Measurements from ENCODE around the gene GRM2. TPM values are rescaled to one million over a fixed set of nuclear protein-coding genes. Genes with fewer than 3 reads are reported as not detected.
"Not testable (repeated sequence)": the region's sequence is repeated elsewhere in the genome, so short reads cannot be mapped to it uniquely, and the experiment has no call there.

The GRM2 gene
- total RNA-seq, 1 experiment from 2014 or later, result 0.13 TPM

GRCh38 chr3:51735039-51735438, 28.2 kb downstream of the GRM2 start:
- Histone ChIP-seq H2AFZ (no peak overlapping the region), H3K4me1 (replicated peaks; ENCODE audit: insufficient read depth) (no peaks in the 10 kb centered on the region), H3K4me2 (no peak overlapping the region), H3K4me3 (no peak overlapping the region), H3K36me3 (ENCODE audit: low read depth) (no peaks in the 10 kb centered on the region), H3K27ac (no peak overlapping the region), H3K27me3 (ENCODE audit: insufficient read depth, low read depth) (peaks cover 27% of the 10 kb centered on the region), H3K79me2 (ENCODE audit: low read depth) (no peaks in the 10 kb centered on the region), H3K9me3 (ENCODE audit: insufficient read depth, low read depth) (no peaks in the 10 kb centered on the region), H3F3A (ENCODE audit: insufficient read depth, low read depth) (no peaks in the 10 kb centered on the region), H3K9me2 (ENCODE audit: insufficient read depth) (no peaks in the 10 kb centered on the region), H4K20me1 (ENCODE audit: insufficient read depth) (no peaks in the 10 kb centered on the region)
- BruUV-seq (replicated peaks), result no TSS peak
- ChIA-PET POLR2A (ENCODE audit: unreplicated experiment) (no interaction called here), CTCF (no interaction called here)
- intact Hi-C loops (cut with micrococcal nuclease; ENCODE audit: unreplicated experiment), result no loop called here
- TF ChIP-seq, protein P1, sequence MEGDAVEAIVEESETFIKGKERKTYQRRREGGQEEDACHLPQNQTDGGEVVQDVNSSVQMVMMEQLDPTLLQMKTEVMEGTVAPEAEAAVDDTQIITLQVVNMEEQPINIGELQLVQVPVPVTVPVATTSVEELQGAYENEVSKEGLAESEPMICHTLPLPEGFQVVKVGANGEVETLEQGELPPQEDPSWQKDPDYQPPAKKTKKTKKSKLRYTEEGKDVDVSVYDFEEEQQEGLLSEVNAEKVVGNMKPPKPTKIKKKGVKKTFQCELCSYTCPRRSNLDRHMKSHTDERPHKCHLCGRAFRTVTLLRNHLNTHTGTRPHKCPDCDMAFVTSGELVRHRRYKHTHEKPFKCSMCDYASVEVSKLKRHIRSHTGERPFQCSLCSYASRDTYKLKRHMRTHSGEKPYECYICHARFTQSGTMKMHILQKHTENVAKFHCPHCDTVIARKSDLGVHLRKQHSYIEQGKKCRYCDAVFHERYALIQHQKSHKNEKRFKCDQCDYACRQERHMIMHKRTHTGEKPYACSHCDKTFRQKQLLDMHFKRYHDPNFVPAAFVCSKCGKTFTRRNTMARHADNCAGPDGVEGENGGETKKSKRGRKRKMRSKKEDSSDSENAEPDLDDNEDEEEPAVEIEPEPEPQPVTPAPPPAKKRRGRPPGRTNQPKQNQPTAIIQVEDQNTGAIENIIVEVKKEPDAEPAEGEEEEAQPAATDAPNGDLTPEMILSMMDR (conservative IDR thresholded peaks at IDR 0.05), result no peak
- no peak for TF ChIP-seq EZH2 (IDR thresholded peaks at IDR 0.05; ENCODE audit: low read depth)
- no peak for DNase-seq

- peaks cover 35% of the 10 kb centered on the region for H3K27me3 ChIP-seq (ENCODE audit: insufficient read depth, low read depth)
- no peak overlapping the region for H3K27ac ChIP-seq
- no peak for DNase-seq
- ChIA-PET POLR2A (ENCODE audit: unreplicated experiment) (interaction anchor here (0.6 kb wide), 1 partner anchor 575 kb away, joined by 5 read pairs; no protein-coding TSS in a partner anchor), CTCF (no interaction called here)
- no peak overlapping the region for H2AFZ ChIP-seq
- TF ChIP-seq, protein P1 (conservative IDR thresholded peaks at IDR 0.05), result no peak
- TF ChIP-seq EZH2 (IDR thresholded peaks at IDR 0.05; ENCODE audit: low read depth), result no peak
- no peak overlapping the region for H3K4me2 ChIP-seq
- H3F3A ChIP-seq (ENCODE audit: insufficient read depth, low read depth), result no peaks in the 10 kb centered on the region
- BruUV-seq (replicated peaks), result no TSS peak
- no peaks in the 10 kb centered on the region for H3K36me3 ChIP-seq (ENCODE audit: low read depth)
- H3K4me3 ChIP-seq, result no peak overlapping the region
- H3K4me1 ChIP-seq (replicated peaks; ENCODE audit: insufficient read depth), result no peaks in the 10 kb centered on the region
- H4K20me1 ChIP-seq (ENCODE audit: insufficient read depth), result no peaks in the 10 kb centered on the region
- no peaks in the 10 kb centered on the region for H3K9me3 ChIP-seq (ENCODE audit: insufficient read depth, low read depth)
- no peaks in the 10 kb centered on the region for H3K9me2 ChIP-seq (ENCODE audit: insufficient read depth)
- intact Hi-C loops (cut with micrococcal nuclease; ENCODE audit: unreplicated experiment), result no loop called here
- H3K79me2 ChIP-seq (ENCODE audit: low read depth), result no peaks in the 10 kb centered on the region
These were observed 29.1 kb downstream of the GRM2 start for GRCh38 chr3:51735950-51736349.

DNA sequence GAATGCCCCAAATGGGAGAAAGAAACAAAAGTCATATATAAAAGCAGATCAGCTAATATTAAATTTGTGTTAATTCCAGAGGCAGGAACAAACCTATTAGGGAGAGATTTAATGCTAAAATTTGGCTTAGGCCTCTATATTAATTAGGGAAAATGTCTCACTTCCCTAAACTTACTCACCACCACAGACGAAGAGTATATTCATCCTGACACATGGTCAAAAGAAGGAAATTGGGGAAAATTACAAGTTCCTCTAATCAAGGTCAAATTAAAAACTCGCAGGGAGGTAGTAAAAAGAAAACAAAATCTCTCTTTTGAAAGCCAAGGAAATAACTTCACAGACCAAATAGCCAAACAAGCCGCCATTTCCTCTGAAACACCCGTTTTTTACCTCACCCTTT, 32.2 kb downstream of the GRM2 start:
- DNase-seq, result no peak
- H3K4me2 ChIP-seq, result no peak overlapping the region
- TF ChIP-seq, protein P1 (conservative IDR thresholded peaks at IDR 0.05), result no peak
- TF ChIP-seq EZH2 (IDR thresholded peaks at IDR 0.05; ENCODE audit: low read depth), result no peak
- no peaks in the 10 kb centered on the region for H3K9me2 ChIP-seq (ENCODE audit: insufficient read depth)
- no peaks in the 10 kb centered on the region for H3K9me3 ChIP-seq (ENCODE audit: insufficient read depth, low read depth)
- H3K36me3 ChIP-seq (ENCODE audit: low read depth), result no peaks in the 10 kb centered on the region
- H3F3A ChIP-seq (ENCODE audit: insufficient read depth, low read depth), result no peaks in the 10 kb centered on the region
- no peak overlapping the region for H3K27ac ChIP-seq
- POLR2A ChIA-PET (ENCODE audit: unreplicated experiment), result interaction anchor here (0.6 kb wide), 1 partner anchor 479 kb away, joined by 3 read pairs; no protein-coding TSS in a partner anchor
- intact Hi-C loops (cut with micrococcal nuclease; ENCODE audit: unreplicated experiment), result no loop called here
- no peaks in the 10 kb centered on the region for H3K79me2 ChIP-seq (ENCODE audit: low read depth)
- H4K20me1 ChIP-seq (ENCODE audit: insufficient read depth), result no peaks in the 10 kb centered on the region
- H2AFZ ChIP-seq, result no peak overlapping the region
- CTCF ChIA-PET, result no interaction called here
- no TSS peak for BruUV-seq (replicated peaks)
- H3K4me3 ChIP-seq, result no peak overlapping the region
- no peaks in the 10 kb centered on the region for H3K4me1 ChIP-seq (replicated peaks; ENCODE audit: insufficient read depth)
- peaks cover 35% of the 10 kb centered on the region for H3K27me3 ChIP-seq (ENCODE audit: insufficient read depth, low read depth)

DNA sequence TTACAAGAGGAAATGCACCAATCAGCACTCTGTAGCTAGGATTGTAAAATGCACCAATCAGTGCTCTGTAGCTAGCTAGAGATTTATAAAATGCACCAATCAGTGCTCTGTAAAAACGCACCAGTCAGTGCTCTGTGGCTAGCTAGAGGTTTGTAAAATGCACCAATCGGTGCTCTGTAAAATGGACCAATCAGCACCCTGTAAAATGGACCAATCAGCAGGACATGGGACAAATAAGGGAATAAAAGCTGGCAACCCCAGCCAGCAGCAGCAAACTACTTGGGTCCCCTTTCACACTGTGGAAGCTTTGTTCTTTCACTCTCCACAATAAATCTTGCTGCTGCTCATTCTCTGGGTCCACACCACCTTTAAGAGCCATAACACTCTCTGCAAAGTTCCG, 35.5 kb downstream of the GRM2 start:
- H3K27ac ChIP-seq; DNase-seq; intact Hi-C loops (cut with micrococcal nuclease; ENCODE audit: unreplicated experiment); H3K4me3 ChIP-seq; H3K4me2 ChIP-seq; BruUV-seq (replicated peaks); H2AFZ ChIP-seq; H4K20me1 ChIP-seq (ENCODE audit: insufficient read depth); H3K36me3 ChIP-seq (ENCODE audit: low read depth); H3K9me2 ChIP-seq (ENCODE audit: insufficient read depth); CTCF ChIA-PET; H3F3A ChIP-seq (ENCODE audit: insufficient read depth, low read depth); POLR2A ChIA-PET (ENCODE audit: unreplicated experiment); H3K79me2 ChIP-seq (ENCODE audit: low read depth); H3K4me1 ChIP-seq (replicated peaks; ENCODE audit: insufficient read depth); H3K9me3 ChIP-seq (ENCODE audit: insufficient read depth, low read depth): not testable (repeated sequence)
- peaks cover 32% of the 10 kb centered on the region for H3K27me3 ChIP-seq (ENCODE audit: insufficient read depth, low read depth)

- BruUV-seq (replicated peaks); H3K9me3 ChIP-seq (ENCODE audit: insufficient read depth, low read depth); intact Hi-C loops (cut with micrococcal nuclease; ENCODE audit: unreplicated experiment); H3K4me3 ChIP-seq; POLR2A ChIA-PET (ENCODE audit: unreplicated experiment); CTCF ChIA-PET; H3F3A ChIP-seq (ENCODE audit: insufficient read depth, low read depth); DNase-seq; H3K9me2 ChIP-seq (ENCODE audit: insufficient read depth); H2AFZ ChIP-seq; H3K36me3 ChIP-seq (ENCODE audit: low read depth); H3K79me2 ChIP-seq (ENCODE audit: low read depth); H4K20me1 ChIP-seq (ENCODE audit: insufficient read depth); H3K4me1 ChIP-seq (replicated peaks; ENCODE audit: insufficient read depth); H3K27ac ChIP-seq: not testable (repeated sequence)
- Histone ChIP-seq H3K27me3 (ENCODE audit: insufficient read depth, low read depth) (peaks cover 28% of the 10 kb centered on the region), H3K4me2 (peak overlapping the region; percentile 13; the same call in 1 of the 2 replicates)
These were observed 36.1 kb downstream of the GRM2 start for GRCh38 chr3:51742978-51743377.

Data from PC-9 (cell line).